HG03064 (cell line): ENCODE measurements around the gene SLC25A25.
"Not testable (repeated sequence)": the region's sequence is repeated elsewhere in the genome, so short reads cannot be mapped to it uniquely, and the experiment has no call there.

ENCODE experiments used
- ATAC-seq: cut with Tn5 transposase; IDR thresholded peaks from one replicate; pipeline ENCODE4 v1.9.1; 2021; ENCODE audit warnings: low read depth; ENCODE audit not compliant: unreplicated experiment

The SLC25A25 gene

DNA sequence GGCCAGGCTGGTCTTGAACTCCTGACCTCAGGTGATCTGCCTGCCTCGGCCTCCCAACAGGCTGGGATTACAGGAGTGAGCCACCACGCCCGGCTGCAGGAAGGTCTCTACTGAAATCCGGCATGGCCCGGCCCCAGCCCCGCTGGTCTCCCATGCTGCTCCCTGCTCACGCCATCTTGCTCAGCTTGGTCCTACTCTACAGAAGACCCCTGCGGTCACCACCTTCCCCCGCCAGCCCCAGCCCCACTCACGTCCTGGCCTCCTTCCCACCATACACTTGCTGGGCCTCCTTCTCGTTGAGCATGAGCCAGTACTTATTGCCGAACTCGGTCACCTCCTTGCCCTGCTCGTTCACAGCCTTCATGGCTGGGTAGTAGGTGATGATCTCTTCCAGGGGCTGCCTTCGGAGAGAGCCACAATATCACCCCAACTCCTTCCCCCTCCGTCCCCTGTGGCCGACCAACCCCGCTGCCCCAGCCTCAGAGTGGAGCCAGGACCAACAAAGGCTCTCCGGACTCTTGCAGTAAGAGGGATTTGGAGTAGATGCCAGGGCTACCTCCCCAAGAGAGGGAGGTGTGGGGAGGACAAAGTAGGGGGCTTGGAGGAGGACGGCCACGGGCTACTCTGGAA, 55.5 kb downstream of the SLC25A25 start:
- ATAC-seq, result no peak

GRCh38 chr9:128124451-128124850, 56.4 kb downstream of the SLC25A25 start:
- ATAC-seq, result no peak

- no peak for ATAC-seq
These were observed 57.0 kb downstream of the SLC25A25 start for GRCh38 chr9:128124873-128125579.

DNA sequence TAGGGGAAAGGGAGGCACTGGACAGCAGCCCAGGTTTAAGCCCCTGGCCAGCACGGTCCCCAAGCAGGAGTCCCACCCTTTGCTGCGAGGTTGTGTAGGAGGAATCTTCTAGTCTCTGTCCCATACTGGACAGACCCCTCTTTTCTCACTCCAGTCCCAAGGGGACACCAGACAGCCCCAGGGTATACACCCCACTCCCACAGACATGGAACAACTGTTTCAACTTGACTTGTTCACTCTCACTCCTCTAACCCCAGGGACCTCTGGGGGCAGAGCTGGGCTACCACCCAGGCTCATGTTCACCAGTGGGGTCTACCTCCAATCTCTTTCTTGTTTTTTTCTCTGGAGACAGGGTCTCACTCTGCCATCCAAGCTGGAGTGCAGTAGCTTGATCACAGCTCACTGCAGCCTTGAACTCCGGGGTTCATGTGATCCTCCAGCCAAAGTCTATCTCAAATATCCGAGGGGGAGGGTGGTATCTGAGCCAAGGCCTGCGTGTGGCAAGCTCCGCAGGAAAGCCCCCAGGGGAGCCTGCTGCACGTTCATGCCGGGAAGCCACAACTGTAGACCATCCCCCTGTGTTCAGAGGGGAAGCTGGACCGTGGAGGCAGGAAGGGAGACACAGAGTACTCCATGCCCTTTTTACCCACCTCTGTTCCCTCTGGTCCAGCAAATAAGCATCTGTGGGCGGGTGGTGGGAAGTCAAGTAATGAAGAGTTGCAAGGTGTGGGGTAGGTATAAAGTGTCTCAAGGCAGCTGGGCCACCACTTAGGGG, 57.7 kb downstream of the SLC25A25 start:
- no peak for ATAC-seq

DNA sequence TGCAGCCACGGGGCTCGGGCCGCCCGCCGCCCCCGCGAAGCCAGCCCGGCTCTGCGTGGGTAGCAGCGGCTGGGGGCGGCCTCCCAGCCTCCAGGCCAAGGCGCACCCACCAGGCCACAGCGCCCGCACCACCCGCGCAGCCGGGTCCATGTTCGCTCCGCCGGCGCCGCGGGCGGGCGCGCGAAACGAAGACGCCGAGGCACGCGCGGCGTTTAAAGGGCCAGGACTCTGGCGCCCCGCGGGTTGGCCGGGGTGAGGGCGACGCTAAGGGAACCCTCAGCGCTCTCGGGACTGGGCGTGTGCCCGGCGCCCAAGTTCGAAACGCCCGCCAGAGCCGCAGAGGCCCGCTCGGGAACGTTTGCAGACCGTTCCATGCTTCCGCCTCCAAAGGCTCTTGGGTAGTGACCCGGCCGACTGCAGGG, 59.5 kb downstream of the SLC25A25 start, which contains the start of gene PTGES2:
Gene PTGES2, minus strand, starts transcription at position 162 of the 422 bp plus-strand sequence. Its CDS starts 12 bp downstream, at position 150.
- ATAC-seq, result peak; percentile 66

DNA sequence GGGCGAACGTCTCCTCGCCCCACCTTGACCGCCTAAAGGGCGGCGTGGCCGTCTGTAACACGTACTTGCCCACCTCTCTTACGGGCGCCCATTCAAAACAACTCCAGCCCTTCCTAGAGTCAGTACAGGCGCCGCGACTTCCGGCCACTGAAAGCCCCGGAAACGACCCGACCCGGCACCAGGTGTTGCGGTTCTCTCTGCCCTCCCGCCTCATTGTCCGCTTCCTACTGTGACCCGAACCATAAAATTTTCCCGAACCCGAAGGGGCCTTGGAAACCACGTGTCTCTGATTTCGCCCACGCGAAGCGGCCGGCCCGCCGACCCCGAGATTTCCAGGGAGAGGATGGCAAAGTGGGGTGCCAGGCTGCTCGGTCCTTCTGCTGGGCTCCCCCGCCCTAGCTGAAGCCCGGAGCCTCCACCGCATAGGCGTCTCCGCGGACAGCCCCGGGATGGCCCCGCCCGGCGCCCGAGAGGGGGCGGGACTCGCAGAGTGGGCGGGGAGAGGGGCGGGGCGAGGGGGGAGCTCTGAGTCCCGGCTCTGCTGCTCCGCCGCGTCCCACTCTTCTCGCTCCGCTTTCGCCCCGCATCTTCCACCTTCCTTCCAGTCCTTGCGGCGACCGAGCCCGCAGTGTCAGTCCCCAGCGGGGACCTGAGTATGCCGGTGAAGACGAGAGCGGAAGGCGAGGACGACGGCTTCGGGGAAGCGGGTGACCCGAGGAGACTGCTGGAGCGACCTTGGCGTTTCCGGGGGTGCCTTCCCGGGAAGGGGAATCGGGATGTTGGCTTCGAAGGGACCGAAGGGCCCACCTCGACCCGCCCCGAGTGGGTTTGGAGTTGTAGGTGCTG, 60.2 kb downstream of the SLC25A25 start:
- ATAC-seq, result peak; percentile 57

GRCh38 chr9:128128836-128129590, 61.0 kb downstream of the SLC25A25 start:
- ATAC-seq, result no peak

GRCh38 chr9:128129976-128130590, 62.1 kb downstream of the SLC25A25 start:
- not testable (repeated sequence) for ATAC-seq

GRCh38 chr9:128130651-128131050, 62.6 kb downstream of the SLC25A25 start:
- ATAC-seq, result not testable (repeated sequence)

- not testable (repeated sequence) for ATAC-seq
These were observed 63.3 kb downstream of the SLC25A25 start for GRCh38 chr9:128131346-128131745.

DNA sequence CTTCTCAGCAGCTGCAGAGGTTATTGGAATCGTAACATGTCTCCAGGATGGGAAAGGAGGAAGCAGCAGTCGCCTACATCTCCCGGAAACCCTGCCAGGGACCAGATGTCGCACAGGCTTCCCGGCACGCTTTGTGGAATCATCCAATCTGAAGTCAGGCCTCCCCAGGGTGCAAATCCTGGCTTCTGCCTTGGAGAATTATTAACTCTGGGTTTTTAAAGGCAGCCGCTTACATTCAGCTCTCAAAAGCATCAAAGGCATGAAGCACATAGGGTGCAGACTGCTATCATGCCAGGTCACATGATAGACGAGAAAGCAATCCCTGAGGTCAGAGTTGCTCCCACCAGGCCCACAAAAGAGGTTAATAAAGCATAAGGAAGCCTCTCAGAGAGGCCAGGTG, 64.1 kb downstream of the SLC25A25 start:
- not testable (repeated sequence) for ATAC-seq

DNA sequence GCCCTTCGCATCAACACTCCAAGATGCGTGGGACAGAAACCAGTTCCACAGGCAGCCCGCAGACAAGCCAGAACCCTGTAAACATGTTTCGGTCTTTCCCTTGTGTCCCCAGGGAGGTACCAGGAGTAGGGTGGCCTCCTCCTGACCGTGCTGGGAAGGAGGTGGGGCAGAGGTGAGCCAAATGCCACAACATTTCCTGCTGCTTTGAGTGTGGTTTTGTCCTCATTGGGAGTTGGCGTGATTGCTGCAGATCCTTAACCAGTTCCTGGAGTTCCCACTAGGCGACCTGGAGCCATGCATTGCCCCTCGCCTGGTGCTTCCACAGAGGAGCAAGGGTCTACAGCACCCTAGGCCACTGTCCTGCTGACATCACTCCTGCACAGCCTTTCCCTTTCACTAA, 67.5 kb downstream of the SLC25A25 start:
- ATAC-seq, result not testable (repeated sequence)

DNA sequence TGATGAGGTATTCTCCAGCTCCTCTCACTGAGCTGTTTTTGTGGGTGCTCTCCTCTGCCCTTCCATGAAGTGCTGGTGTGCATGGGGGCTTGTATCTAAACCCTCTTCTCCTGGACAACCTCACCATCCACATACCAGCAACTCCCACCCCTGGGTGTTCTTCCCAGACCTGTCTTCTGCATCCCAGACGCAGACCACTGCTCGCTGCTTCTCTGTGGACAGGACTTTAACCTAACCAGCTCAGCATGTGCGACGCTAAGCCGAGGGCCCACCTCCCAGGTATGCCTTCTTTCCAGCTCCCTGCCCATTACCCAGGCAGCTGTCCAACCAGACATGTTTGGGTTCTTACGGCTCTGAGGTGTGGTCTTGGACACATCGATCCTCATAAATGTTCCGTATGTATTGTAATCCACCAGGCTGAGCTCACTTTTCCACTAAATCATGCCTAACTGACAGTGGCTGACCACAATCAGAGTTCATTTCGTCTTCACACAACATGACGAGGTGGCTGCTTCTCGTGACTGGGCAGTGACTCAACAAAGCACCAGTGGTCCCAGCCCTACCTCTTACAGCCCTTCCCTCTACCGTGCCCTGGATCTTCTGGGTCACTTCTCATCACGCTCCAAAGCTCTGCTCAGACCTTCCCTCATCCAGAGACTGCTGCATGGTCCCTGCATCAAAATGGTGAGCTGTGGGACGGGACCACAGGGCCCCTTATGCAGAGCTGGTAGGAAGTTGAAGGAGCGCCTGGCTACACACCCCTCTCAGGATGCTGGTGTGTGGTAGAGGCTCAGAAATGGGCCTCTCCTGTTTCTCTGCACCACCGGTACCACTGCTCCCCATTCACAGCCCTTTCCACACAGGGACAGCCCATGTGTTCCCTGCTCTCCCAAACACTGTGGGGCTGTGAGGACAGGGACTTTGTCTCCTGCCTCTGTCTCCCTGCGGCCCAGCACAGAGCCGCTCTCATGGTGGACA, 69.1 kb downstream of the SLC25A25 start:
- no peak for ATAC-seq

DNA sequence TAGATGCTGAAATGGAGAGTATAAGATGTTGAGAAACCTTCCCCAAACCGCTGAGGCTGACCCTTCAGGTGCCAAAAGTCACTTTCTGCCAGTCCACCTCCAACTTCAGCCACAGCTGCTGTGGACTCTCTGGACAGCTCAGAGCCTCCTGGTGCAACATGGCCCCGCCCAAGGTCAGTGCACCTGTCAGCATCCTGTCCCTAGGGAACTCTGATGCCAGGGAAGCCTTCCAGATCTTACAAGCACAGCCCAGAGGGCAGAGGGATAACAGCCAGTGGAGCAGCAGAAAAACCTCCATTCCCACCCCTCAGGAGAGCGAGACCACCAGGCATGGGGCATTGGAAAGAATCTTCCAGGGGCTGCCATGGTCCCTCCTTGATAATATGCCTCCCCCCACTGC, 70.0 kb downstream of the SLC25A25 start:
- ATAC-seq, result no peak

DNA sequence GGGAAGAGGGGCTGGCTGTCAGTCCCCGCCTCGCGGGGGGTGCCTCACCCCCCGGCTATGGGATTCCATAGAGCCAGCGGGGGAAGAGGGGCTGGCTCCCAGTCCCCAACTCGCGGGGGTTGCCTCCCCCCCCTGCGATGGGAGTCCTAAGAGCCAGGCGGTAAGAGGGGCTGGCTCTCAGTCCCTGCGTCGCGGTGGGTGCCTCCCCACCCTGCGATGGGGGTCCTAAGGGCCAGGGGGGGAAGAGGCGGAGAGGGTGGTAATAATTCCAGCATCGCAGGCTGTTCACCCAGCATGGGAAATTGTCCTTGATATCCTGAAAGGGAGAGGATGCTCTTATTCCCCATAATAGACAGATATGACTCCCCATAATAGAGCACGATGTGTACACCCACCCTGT, 71.6 kb downstream of the SLC25A25 start:
- ATAC-seq, result no peak

DNA sequence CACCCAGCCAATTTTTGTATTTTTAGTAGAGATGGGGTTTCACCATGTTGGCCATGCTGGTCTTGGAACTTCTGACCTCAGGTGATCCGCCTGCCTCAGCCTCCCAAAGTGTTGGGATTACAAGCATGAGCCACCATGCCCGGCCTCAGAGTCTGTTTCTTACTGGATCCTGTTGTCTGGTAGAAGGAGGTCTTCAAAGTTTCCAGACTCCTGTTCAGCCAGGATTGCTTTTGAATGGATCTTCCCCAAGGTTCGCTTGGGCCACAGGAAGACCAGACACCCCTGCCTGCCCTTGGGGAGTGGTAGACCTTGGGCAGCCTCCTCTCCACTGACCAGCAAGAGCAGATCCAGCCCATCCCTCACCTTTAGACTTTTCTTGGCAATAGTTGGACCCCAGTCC, 73.6 kb downstream of the SLC25A25 start:
- no peak for ATAC-seq

GRCh38 chr9:128142061-128142460, 74.0 kb downstream of the SLC25A25 start:
- no peak for ATAC-seq

DNA sequence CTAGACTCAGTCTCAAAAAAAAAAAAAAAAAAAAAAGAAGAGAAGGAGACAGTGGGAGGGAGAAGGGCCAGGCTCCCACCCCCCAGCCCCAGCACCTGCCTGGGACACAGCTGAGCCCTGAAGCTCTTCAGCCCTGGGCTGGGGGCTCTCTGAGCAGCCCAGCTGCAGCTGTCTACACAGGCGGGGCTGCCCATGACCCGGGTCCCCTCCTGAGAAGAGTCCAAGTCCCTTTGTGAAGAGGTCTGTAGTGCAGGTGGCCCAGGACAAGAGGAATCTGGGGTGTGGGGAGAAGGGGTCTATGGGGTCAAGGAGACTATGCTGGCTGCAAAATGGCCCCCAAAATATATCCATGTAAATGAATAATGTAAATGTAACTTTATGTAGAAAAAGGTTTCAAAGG, 74.6 kb downstream of the SLC25A25 start:
- no peak for ATAC-seq
